D721Med (cell line): ENCODE data around the gene ARMH3.

ENCODE experiments used
- DNase-seq: peaks from one replicate; pipeline ENCODE4 v3.0.0; 2011; ENCODE audit warnings: low spot score; ENCODE audit not compliant: insufficient read length
- FAIRE-seq: peaks from 2 replicates; lab custom pipeline; 2011; peaks lifted over from hg19 to GRCh38; lab: Jason Lieb, UNC
- CTCF ChIP-seq: IDR thresholded peaks from 2 replicates; pipeline ENCODE4 v1.5.1; 2012; ENCODE audit warnings: mild to moderate bottlenecking, control low read depth; ENCODE audit not compliant: insufficient read depth; ENCODE audit errors: missing control alignments

The ARMH3 gene

GRCh38 chr10:101824736-101825135 lies 231.2 kb downstream of the ARMH3 start:
- no peak for TF ChIP-seq CTCF
- FAIRE-seq = no peak
- no peak for DNase-seq

GRCh38 chr10:101818872-101819633 lies 236.9 kb downstream of the ARMH3 start:
- TF ChIP-seq CTCF = no peak
- FAIRE-seq (no peak), DNase-seq (no peak)

GRCh38 chr10:101818119-101818871 lies 237.7 kb downstream of the ARMH3 start, which contains the start of gene OGA:
Gene OGA, minus strand, starts transcription at chr10:101818444. Its CDS starts 422 bp downstream, at chr10:101818022.
- TF ChIP-seq CTCF = no peak
- peak; percentile 61 for DNase-seq
- FAIRE-seq = peak; percentile 25

GRCh38 chr10:101817337-101818118 lies 238.4 kb downstream of the ARMH3 start:
- FAIRE-seq (no peak), DNase-seq (no peak)
- TF ChIP-seq CTCF = no peak

- no peak for FAIRE-seq
Measured at GRCh38 chr10:101816913-101817336, 239.0 kb downstream of the ARMH3 start.

GRCh38 chr10:101816376-101816775 lies 239.6 kb downstream of the ARMH3 start:
- no peak for FAIRE-seq
- no peak for TF ChIP-seq CTCF
- DNase-seq = no peak

More at GRCh38 chr10:101816913-101817336, 239.0 kb downstream of the ARMH3 start:
- no peak for DNase-seq
- TF ChIP-seq CTCF = no peak
